GM19397 (cell line): ENCODE data around the gene RPH3AL.
"Not testable (repeated sequence)": the region's sequence is repeated elsewhere in the genome, so short reads cannot be mapped to it uniquely, and the experiment has no call there.

Source experiments
- ATAC-seq: cut with Tn5 transposase; IDR thresholded peaks from one replicate; pipeline ENCODE4 v1.9.1; 2021; ENCODE audit warnings: mild to moderate bottlenecking, moderate library complexity; ENCODE audit not compliant: unreplicated experiment

RPH3AL gene

DNA sequence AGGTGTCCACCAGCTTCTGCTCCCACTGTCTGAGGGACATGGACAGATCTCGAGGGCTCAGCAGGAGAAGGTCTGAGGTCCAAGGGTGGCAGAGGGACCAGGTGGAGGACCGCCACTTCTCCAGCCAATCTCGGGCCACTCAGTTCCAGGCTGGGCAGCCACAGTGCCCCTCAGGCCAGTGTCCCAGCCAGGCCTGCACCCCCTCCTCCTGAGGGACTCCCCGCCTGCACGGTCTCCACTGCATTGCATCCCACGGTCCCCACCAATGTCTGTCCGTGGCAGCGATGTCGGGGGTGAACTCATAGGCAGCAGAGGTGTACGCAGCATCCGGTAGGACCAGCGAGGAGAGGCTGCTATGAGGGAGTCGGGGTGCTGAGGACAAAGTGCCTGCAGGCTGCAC lies 107.0 kb downstream of the RPH3AL start:
- ATAC-seq = no peak

DNA sequence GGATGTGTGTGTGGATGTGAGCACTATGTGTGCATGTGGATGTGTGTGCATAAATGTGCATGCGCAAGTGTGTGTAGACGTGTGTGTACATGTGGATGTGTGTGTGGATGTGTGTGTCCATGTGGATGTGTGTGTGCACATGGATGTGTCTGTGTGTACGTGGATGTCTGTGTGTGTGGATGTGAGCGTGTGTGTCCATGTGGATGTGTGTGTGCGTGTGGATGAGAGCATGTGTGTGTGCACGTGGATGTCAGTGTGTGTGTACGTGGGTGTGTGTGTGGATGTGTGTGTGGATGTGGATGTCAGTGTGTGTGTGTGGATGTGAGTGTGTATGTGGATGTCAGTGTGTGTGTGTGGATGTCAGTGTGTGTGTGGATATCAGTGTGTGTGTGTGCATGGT lies 107.6 kb downstream of the RPH3AL start:
- ATAC-seq = no peak

DNA sequence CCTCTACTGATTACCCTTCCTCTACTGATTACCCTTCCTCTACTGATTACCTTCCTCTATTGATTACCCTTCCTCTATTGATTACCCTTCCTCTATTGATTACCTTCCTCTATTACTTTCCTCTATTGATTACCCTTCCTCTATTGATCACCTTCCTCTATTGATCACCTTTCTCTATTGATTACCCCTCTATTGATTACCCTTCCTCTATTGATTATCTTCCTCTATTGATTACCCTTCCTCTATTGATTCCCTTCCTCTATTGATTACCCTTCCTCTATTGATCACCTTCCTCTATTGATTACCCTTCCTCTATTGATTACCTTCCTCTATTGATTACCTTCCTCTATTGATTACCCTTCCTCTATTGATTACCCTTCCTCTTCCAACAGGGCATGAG lies 108.7 kb downstream of the RPH3AL start:
- ATAC-seq = not testable (repeated sequence)

DNA sequence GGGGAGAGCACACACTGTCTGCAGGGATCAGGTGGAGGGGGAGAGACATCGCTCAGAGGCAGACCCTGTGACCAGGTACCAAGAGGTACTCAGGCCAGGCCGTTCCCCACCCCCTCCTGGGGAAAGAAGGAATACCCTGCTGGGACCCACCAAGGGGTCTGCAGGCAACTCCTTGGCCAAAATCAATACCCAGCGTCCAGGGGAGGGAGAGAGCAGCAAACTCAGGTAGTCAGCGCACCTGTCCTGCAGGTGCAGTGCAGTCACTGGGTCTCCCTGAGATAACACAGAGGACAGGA lies 113.7 kb downstream of the RPH3AL start:
- ATAC-seq = no peak

DNA sequence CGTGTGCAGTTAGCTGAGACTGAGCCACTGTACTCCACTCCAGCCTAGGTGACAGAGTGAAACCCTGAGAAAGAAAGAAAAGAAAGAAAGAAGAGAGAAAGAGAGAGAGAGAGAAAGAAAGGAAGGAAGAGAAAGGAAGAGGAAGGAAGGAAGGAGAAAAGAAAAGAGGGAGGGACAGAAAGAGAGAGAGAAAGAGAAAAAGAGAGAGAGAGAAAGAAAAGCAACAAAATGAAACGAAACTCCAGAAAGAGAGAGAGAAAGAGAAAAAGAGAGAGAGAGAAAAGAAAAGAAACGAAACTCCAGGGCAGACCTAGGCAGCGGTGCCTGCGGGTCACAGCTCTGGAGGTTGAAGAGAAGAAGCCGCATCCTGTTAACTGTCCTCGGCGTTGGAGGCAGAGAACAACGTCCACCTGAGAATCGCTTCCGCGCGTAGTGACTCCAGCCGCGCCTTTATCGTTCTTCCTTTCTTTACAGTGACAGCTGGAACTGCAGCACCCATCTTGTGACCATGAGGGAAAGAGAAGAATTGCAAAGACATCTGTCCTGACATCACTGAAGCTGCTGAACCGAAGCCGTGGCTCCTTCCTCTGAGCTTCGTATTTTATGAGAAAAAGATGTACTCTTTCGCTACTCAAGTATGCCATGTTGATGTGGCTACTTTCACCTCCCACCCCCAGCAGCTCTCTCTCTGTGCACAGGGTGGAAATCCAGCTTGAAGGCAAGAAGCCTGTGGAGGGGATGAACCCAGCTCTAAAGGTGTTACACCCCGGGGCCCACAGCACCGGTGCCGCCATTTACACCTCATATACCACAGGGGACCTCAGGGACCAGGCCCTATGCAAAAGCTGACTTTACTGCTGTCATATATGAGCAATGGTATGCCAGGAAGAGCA lies 114.3 kb downstream of the RPH3AL start:
- ATAC-seq = no peak

DNA sequence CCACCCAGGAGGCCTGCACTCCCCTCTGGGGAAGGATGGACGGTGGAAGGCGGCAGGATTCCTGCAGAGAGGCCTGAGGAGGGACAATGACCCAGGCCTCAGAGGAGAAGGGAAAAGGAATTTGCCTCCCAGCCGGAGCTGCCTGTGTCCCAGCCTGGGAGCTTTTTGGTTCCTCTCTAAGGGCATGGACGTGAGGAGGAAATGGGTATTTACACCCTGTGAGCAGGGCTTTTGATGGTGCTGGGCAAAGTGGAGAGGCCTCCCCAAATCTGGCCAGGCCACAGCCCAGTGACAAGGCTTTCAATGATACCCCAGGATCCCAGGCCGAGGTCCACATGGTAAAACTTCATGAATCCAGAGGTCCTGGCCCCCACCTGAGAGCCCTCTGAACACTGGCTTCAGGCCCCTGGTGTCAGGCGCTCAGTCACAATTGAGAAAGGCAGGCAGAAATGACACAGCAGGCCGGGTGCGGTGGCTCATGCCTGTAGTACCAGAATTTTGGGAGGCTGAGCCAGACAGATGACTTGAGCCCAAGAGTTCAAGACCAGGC lies 115.1 kb downstream of the RPH3AL start:
- no peak for ATAC-seq

DNA sequence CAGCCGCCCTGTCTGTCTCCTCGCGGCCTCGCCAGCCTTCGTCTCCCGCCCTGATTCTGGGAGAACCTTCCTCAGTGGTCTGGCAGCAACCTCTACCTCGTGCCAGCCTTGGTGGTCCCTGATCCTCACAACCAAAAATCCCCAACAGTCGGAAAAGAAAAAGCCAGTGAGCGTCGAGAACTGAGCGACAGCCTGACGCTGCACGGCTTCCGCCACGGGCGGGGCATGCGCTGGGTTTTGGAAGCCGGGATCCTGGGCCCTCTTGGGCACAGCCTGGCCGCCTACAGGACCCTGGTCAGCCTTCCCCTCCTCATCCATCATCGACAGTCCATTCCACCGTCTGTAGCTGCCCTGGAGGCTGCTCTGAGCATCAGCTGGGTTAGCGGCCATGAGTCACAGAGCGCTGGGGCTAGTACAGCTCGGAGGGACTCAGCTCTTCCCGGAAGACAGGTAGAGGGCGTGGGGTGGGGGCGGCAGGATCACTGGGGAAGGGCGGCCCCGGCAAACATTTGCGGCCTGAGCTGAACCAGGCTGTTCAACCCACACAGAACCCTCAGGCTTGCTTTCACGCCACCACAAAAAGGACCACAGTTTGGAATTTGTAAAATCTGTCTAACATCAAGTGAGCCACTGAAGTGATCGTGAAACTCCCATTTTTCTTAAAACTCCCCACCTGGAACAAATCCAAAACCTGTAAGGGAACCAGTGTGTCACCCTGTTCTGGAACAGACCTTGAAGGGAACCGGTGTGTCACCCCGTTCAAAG lies 115.8 kb downstream of the RPH3AL start:
- no peak for ATAC-seq

DNA sequence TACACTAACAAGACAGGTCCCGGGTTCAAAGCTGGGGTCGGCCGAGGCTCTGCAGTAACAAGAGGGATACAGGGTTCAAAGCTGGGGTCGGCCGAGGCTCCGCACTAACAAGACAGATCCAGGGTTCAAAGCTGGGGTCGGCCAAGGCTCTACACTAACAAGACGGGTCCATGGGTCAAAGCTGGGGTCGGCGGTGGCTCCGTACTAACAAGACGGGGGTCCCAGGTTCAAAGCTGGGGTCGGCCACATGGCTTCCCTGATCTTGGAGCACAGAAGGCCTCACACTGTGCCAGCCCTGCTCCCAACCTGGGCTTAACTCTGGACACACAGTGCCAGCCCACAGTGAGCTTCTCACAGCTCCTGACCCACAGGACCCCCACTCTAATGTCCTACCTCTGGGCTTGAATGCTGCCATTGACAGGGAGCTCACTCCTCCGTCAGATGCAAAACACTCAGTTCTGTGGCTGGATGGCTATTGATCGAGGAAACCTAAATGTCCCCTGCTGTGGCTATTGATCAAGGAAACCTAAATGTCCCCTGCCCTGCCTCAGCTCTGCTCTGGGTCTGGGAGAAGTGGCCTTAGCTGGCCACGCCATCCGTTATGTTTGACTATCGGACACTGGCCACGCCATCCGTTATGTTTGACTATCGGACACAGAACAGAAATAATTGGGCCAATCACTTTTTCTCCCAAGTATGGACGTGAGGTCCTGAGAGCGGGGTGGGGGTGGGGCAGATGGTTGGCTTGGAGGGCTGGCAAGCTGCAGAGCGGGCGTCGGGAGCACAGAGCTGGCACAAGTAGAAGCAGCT lies 116.6 kb downstream of the RPH3AL start:
- ATAC-seq = no peak

DNA sequence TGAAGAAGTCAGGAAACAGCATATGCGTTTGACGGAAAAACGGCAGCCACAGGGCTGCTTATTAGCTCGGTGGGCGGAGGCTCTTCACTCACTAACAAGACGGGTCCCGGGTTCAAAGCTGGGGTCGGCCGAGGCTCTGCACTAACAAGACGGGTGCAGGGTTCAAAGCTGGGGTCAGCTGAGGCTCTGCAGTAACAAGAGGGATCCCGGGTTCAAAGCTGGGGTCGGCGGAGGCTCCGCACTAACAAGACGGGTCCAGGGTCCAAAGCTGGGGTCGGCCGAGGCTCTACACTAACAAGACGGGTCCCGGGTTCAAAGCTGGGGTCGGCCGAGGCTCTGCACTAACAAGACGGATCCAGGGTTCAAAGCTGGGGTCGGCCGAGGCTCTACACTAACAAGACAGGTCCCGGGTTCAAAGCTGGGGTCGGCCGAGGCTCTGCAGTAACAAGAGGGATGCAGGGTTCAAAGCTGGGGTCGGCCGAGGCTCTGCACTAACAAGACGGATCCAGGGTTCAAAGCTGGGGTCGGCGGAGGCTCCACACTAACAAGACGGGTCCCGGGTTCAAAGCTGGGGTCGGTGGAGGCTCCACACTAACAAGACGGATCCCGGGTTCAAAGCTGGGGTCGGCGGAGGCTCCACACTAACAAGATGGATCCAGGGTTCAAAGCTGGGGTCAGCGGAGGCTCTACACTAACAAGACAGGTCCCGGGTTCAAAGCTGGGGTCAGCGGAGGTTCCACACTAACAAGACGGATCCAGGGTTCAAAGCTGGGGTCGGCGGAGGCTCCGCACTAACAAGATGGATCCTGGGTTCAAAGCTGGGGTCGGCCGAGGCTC lies 117.4 kb downstream of the RPH3AL start:
- not testable (repeated sequence) for ATAC-seq

DNA sequence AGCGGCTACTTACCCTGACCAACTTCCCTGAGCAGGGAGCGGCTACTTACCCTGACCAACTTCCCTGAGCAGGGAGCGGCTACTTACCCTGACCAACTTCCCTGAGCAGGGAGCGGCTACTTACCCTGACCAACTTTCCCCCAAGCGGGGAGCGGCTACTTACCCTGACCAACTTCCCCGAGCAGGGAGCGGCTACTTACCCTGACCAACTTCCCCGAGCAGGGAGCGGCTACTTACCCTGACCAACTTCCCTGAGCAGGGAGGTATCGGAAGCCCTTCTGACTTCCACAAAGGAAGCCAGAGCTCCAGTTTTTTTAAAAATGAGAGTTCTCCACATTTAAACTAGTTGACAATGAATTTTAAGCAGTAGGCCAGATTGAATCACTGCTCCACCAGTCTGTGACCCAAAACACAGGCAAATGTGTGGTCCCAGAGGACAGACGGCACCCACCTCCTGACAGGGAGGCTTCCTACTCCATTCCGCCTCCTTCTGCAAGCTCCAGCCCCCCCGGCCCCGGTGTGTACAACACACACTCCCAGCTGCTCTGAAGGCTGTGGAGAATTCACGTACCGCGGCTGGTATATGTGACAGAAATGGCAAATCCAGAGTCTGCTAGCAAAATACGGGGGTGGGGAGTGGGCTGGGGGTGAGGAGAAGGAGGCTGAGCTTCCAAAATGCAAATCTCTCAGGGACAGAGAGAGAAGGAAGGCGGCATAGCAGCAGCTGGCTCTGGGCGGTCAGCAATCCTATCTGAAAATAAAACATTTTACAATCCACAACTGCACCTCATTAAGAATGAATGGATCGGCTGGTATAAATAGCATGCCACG lies 118.2 kb downstream of the RPH3AL start:
- not testable (repeated sequence) for ATAC-seq

DNA sequence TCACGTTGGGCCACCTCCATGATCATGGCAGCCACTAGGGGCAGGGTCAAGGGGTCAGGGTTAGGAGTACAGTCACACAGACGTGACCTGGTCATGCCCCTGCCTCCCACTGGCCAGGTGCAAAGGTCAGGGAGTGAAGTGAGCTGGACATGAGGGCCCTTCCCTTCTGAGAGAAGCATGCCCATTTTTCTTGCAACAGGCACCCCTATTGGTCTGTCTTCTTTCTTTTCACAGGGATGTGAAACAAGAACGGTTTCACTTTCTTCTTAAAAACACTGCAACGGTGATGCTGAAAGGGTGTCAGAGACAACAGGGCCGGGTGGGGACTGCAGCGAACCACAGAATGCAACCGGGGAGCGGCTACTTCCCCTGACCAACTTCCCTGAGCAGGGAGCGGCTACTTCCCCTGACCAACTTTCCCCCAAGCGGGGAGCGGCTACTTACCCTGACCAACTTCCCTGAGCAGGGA lies 119.1 kb downstream of the RPH3AL start:
- ATAC-seq = no peak

DNA sequence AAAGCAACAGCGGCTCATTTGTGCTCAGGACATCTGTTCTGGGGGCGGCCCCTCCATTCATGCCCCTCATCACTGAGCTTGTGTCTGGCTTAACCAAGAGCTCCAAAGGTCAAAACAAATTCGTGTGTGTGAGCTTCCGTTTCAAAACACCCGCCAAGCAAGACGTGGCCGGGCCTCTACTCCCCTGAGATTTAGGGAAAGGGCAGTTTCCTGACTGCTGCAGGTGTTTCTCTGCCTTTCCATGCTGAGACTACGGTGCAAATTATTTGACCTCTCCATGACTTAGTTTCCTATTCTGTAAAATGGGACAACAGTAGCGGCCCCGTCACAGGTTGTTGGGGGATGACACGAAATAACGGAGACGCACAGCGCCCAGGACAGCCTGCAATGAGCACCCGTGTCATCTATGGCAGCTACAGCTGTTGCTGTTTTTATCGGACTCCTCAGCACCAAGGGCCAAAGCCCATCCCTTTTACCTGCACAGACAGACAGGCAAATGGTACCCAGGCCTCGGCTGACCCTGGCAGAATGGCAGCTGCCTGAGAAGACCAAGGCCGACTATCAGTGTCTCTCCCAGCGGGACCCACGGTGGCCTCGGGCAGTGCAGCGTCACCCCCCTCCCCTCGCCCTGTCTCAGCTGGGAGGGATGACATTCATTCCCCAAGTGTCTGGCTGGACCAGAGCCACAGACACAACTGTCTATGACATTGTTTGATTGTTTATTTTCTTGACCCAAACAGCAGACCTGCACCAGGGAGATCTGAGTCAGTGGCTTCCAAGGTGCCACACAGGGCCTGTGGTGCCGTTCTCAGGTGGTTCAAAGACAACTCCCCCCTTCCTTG lies 120.4 kb downstream of the RPH3AL start:
- no peak for ATAC-seq

DNA sequence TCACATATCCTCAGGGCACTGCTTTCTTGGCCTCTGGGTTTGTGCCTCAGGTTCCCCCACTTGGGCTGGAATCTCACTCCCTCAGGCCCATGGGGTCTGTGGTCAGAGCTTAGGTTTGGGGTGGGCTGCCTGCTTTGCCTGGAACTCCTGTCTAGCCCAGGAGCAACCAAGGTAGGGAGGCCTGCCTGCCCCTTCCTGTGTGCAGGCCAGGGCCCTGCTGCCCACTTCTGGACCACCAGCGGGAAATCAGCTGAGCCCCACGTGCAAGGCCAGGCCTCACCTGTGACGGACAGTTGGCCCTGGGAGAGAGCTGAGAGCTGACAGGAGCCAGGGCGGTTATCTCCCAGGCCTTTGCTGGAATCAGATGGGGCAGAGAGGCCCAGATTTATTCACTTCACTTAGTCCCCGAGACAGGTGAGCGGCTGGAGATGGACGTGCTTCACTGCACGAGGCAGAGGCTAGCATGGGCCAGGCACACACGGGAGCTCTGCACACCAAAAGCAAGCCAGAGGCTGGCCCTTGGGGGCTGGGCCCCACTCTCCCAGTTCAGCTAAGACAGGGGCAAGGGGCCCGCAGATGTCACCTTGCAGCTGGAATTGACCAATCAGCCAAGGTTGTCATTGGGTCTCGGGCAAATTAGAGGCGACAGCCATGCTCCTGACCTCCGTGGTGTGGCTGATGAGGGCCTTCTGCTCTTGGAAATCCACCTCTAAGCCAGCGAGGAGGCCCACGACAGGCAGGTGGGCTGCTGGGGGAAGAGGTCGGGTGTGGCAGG lies 121.2 kb downstream of the RPH3AL start:
- ATAC-seq = no peak

DNA sequence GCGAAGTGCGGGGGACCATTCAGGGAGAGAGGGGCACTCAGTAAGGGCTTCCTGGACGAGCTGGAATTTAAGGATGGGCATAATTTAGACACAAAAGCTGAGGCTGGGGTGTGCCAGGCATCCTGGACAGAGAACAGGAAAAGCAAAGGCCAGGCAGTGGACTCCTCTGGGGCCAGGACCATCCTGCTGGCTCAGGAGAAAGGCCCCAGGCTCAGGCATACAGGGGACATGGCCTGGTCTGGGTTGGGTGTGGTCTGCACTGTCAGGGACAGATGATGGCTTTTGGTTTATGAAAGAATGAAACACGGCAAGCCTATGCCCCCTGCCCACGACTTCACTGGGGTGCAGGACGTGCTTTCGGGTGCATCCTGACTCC lies 122.2 kb downstream of the RPH3AL start:
- no peak for ATAC-seq

- ATAC-seq = no peak
Measured at GRCh38 chr17:229709-230394, 122.8 kb downstream of the RPH3AL start.

- ATAC-seq = no peak
Measured at GRCh38 chr17:228951-229708, 123.5 kb downstream of the RPH3AL start.
